HG03039 (cell line): ENCODE measurements around the gene CPB2.

Experiments
- ATAC-seq: cut with Tn5 transposase; IDR thresholded peaks from one replicate; pipeline ENCODE4 v1.9.1; 2021; ENCODE audit warnings: mild to moderate bottlenecking, moderate library complexity; ENCODE audit not compliant: unreplicated experiment

Gene CPB2

GRCh38 chr13:46127358-46128023, 22.7 kb upstream of the CPB2 start:
- no peak for ATAC-seq

- ATAC-seq = peak; percentile 68
These were observed 21.9 kb upstream of the CPB2 start for GRCh38 chr13:46126552-46127357.

DNA sequence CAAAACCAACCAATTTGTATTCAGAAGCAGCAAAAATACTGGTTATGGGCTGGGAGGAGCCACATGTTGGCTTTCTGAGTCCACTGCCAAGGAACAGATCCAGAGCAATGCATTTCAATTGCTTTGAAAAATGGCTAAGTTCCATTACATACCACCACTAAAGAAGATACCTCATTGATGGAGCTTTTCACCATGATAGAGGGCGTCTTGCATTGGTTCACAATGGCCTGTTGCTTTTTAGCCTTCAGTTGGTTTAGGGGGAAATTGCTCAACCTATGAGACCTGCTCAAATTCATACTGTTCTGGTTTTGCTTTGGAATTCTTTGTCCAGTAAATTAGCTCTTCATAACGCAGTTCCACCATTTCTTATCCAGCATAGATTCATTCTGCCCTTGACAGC, 21.2 kb upstream of the CPB2 start:
- ATAC-seq = no peak

GRCh38 chr13:46124967-46125933, 20.4 kb upstream of the CPB2 start:
- no peak for ATAC-seq

GRCh38 chr13:46124531-46124966, 19.7 kb upstream of the CPB2 start:
- no peak for ATAC-seq

DNA sequence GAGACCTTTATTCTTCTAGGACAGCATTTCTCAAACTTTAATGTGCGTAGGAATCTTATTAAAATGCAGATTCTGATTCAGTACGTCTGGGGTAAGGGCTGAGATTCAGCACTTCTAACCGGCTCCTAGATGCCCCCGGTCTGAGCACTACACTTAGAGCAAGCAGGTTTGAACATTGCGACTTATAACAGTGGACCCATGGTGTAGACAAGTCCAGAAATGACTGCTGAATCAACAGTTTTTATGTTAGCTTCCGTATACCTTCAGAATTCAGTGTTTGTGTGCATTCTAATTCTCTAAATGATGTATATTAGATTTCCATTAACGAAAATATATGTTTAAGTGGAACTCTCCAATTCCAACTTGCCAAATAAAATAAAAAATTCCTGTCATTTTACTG, 17.5 kb upstream of the CPB2 start:
- ATAC-seq = no peak

DNA sequence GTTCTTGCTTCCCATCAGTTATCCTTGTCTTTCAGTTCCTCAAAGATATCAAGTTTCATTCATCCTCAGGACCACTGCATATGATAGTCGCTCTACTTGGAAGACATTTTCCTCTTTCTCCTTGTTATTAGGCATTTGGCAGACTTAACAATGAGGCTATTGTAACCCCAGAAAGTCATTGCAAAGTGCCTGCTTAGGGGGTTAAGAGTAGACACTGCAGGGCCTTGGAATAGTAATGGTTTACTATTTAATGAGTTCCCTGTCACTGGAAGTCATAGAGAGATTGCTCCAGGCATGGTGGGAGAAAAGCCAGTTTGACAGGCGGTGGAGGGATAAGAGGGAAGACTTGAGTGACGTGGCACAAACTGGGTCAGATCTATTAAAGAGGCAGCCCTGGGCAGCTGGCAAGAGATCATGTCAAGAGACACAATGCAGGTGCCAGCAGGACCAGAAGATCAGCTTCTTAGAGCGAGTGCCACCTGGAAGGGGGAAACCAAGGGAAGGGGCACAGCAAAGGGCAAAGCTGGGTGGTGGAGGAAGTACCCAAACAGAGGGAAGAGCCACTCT, 16.8 kb upstream of the CPB2 start:
- no peak for ATAC-seq

DNA sequence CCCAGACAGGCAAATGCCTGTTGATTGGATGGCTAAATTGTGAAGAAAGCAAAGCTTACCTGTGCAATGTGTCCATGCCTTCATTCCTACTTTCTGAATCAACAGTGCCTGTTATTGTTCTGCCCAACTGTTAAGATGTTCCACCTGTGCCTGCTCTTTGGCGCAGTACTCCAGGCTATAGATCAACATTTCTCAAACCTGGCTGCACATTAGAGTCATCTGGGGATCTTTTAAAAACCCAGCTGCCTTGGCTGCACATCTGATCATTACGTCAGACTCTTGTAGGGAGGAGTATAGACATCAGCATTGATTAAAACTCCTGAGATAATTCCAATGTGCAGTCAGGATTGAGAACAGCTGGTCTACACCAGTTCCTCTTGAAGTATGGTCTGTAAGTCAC, 16.2 kb upstream of the CPB2 start:
- no peak for ATAC-seq

DNA sequence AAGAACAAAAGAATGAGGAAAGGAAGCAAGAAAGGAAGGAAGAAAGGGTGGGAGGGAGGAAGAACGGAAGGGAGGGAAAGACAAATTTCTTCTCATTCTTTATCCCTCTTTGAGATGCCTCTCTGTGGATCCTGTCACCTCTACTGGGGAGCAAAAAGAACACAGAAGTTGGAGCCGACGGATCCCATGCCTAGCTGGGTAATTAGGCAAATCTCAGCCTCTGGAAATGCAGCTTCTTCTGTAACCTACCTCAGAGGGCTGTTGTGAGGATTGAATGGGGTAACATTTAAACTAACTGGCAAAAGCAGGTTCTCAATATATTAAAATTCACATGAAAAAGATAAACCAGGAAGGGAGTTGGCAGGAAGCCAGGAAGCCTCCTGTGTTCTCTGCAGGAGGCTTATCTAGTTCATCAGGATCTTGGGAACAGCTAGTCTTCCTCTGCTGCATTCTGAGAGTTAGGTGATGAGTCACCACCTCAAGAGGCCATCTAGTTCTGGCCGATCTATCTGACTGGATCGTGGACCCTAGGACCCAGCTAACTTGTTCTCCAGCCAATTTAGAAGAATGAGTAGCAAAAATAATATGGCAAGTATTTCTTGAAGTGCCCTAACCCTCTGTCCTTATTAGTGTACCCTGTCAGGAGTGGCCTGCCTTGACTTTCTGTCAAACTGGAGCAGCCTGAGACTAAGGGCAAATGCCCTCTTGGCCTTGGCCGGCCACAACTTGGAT, 15.2 kb upstream of the CPB2 start:
- ATAC-seq = no peak

- ATAC-seq = no peak
These were observed 12.0 kb upstream of the CPB2 start for GRCh38 chr13:46116653-46117502.

- ATAC-seq = no peak
These were observed 9.8 kb upstream of the CPB2 start for GRCh38 chr13:46114613-46115012.

- ATAC-seq = no peak
These were observed 8.8 kb upstream of the CPB2 start for GRCh38 chr13:46113596-46113995.

GRCh38 chr13:46111151-46111550, 6.3 kb upstream of the CPB2 start:
- no peak for ATAC-seq

DNA sequence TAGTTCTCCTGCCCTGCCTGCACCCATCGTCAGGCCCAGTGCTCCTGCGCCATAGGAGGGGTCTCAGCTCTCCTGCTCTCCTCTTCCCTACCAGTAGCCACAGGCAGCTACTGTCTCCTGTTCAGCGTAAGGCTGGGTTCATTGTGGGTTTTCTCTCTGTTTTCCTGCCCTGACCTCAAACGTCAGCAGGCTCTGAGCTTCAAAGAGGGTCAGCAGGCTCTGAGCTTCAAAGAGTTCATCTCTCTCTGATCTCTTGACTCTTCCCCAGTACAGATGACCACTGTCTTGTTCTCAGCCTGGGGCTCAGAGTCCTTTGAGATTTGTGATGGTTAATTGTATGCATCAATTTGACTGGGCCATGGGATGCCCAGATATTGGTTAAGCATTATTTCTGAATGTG, 4.6 kb upstream of the CPB2 start:
- no peak for ATAC-seq

- no peak for ATAC-seq
These were observed 2.1 kb upstream of the CPB2 start for GRCh38 chr13:46106839-46107371.

GRCh38 chr13:46103037-46103436, 1.8 kb downstream of the CPB2 start:
- no peak for ATAC-seq

- no peak for ATAC-seq
These were observed 2.6 kb downstream of the CPB2 start for GRCh38 chr13:46102255-46102605.

GRCh38 chr13:46101484-46102254, 3.2 kb downstream of the CPB2 start:
- no peak for ATAC-seq
